A549 (cell line): ENCODE measurements around the gene ATP11A. TPM values are rescaled to one million over a fixed set of nuclear protein-coding genes. Genes with fewer than 3 reads are reported as not detected.

Experiments used
- ATAC-seq, 2 experiments: fragments of 200-7000 bp in 1 of 2; fragments of >200 bp in 1 of 2; cut with Nextera tagmentation in 1 of 2; cut with Tn5 transposase in 1 of 2; 3 replicates each; pipeline versions ENCODE4 v1.8.0 to v1.9.1; 2018 to 2020; ENCODE audit warnings: mild to moderate bottlenecking in 1 of 2, moderate library complexity in 1 of 2
- CTCF ChIA-PET: fragments of 300-600 bp; sonication (Branson Sonifier 250); formaldehyde crosslinking; extraction: SDS; loops from one replicate; lab custom pipeline; 2021; ENCODE audit warnings: antibody characterized with exemption, inconsistent platforms; lab: Yijun Ruan, JAX
- POLR2A ChIA-PET: fragments of 350-600 bp; formaldehyde crosslinking; extraction: SDS; loops from one replicate; lab custom pipeline; 2021; ENCODE audit warnings: antibody characterized with exemption, inconsistent platforms; lab: Yijun Ruan, JAX
- DNase-seq, 2 experiments: peaks; one replicate each; pipeline versions ENCODE4 v3.0.0 to v3.0.0-alpha.2; 2011 to 2016; ENCODE audit warnings: low read depth in 1 of 2, low spot score in 1 of 2
- FAIRE-seq: peaks from 2 replicates; lab custom pipeline; 2011; peaks lifted over from hg19 to GRCh38; lab: Jason Lieb, UNC
- H3K27ac ChIP-seq, 2 experiments: fragments of >200 bp; sonication (Bioruptor Twin); formaldehyde crosslinking; 3 replicates each; pipeline ENCODE4 v1.5.1; 2016 to 2017
- H3K4me1 ChIP-seq: fragments of >200 bp; sonication (Bioruptor Twin); formaldehyde crosslinking; 3 replicates; pipeline ENCODE4 v1.6.1; 2016
- H3K4me2 ChIP-seq: fragments of >200 bp; sonication (Bioruptor Twin); formaldehyde crosslinking; 3 replicates; pipeline ENCODE4 v1.6.1; 2016
- H3K4me3 ChIP-seq: fragments of >200 bp; sonication (Bioruptor Twin); formaldehyde crosslinking; 3 replicates; pipeline ENCODE4 v1.5.1; 2016
- H3K9me3 ChIP-seq: fragments of >200 bp; sonication (Bioruptor Twin); formaldehyde crosslinking; 3 replicates; pipeline ENCODE4 v1.6.1; 2016
- ATOH8 ChIP-seq: fragments of 250-450 bp; sonication (Bioruptor Pico); IDR thresholded peaks from 2 replicates; pipeline ENCODE4 v1.5.0; 2020; ENCODE audit warnings: low read depth, mild to moderate bottlenecking, moderate library complexity
- BCL3 ChIP-seq: fragments of >200 bp; sonication (Bioruptor Twin); formaldehyde crosslinking; IDR thresholded peaks from 3 replicates; pipeline ENCODE4 v1.6.1; 2016
- CBX8 ChIP-seq: fragments of 200-600 bp; sonication (generic); IDR thresholded peaks from 2 replicates; pipeline ENCODE4 v1.6.1; 2016
- CEBPB ChIP-seq, 2 experiments: fragments of >200 bp in 1 of 2; sonication (Bioruptor Twin) in 1 of 2; formaldehyde crosslinking in 1 of 2; IDR thresholded peaks; 2 replicates each; pipeline ENCODE4 v1.6.1; 2012 to 2016
- EHMT2 ChIP-seq: fragments of 200-600 bp; sonication (generic); IDR thresholded peaks from 2 replicates; pipeline ENCODE4 v1.6.1; 2016; ENCODE audit warnings: antibody characterized with exemption, low read depth, mild to moderate bottlenecking, moderate library complexity
- ESRRA ChIP-seq: fragments of 150-350 bp; IDR thresholded peaks from 2 replicates; pipeline ENCODE4 v1.6.1; 2014; ENCODE audit warnings: mild to moderate bottlenecking, low read length, borderline replicate concordance
- FOSB ChIP-seq: fragments of 250-450 bp; sonication (Bioruptor Pico); IDR thresholded peaks from 2 replicates; pipeline ENCODE4 v1.5.0; 2020; ENCODE audit warnings: mild to moderate bottlenecking, moderate library complexity
- FOSL2 ChIP-seq, 2 experiments: fragments of 450-650 bp in 1 of 2; fragments of >200 bp in 1 of 2; sonication (Bioruptor Twin) in 1 of 2; formaldehyde crosslinking; IDR thresholded peaks; 2 replicates each; pipeline versions ENCODE4 v1.5.0 to v1.6.1; 2016 to 2020; ENCODE audit warnings: mild to moderate bottlenecking in 1 of 2, moderate library complexity in 1 of 2
- FOXS1 ChIP-seq: fragments of 250-450 bp; sonication (Bioruptor Pico); IDR thresholded peaks from 2 replicates; pipeline ENCODE4 v1.5.0; 2020; ENCODE audit warnings: mild to moderate bottlenecking, moderate library complexity
- GATA3 ChIP-seq: IDR thresholded peaks from 2 replicates; pipeline ENCODE4 v1.6.1; 2012; ENCODE audit warnings: borderline replicate concordance
- HES2 ChIP-seq: fragments of >200 bp; sonication (Bioruptor Twin); formaldehyde crosslinking; IDR thresholded peaks from 2 replicates; pipeline ENCODE4 v1.6.1; 2016
- HEYL ChIP-seq: fragments of 250-450 bp; sonication (Bioruptor Pico); IDR thresholded peaks from 2 replicates; pipeline ENCODE4 v1.8.0; 2021; ENCODE audit warnings: mild to moderate bottlenecking, moderate library complexity
- HOXB13 ChIP-seq: fragments of 250-450 bp; sonication (Bioruptor Pico); IDR thresholded peaks from 2 replicates; pipeline ENCODE4 v1.5.0; 2020; ENCODE audit warnings: low read depth, mild to moderate bottlenecking, moderate library complexity
- HOXB5 ChIP-seq: fragments of 250-450 bp; sonication (Bioruptor Pico); IDR thresholded peaks from 2 replicates; pipeline ENCODE4 v1.5.0; 2020; ENCODE audit warnings: mild to moderate bottlenecking, moderate library complexity
- JUNB ChIP-seq: fragments of >200 bp; sonication (Bioruptor Twin); formaldehyde crosslinking; IDR thresholded peaks from 2 replicates; pipeline ENCODE4 v1.6.1; 2016
- MAFK ChIP-seq: fragments of 450-650 bp; IDR thresholded peaks from 2 replicates; pipeline ENCODE4 v1.6.1; 2014; ENCODE audit not compliant: partially characterized antibody
- MAX ChIP-seq: IDR thresholded peaks from 2 replicates; pipeline ENCODE4 v1.6.1; 2012
- MAZ ChIP-seq: fragments of 150-350 bp; IDR thresholded peaks from 2 replicates; pipeline ENCODE4 v1.6.1; 2014; ENCODE audit warnings: antibody characterized with exemption, low read depth, low read length, borderline replicate concordance
- MYC ChIP-seq: IDR thresholded peaks from 2 replicates; pipeline ENCODE4 v1.6.1; 2012; ENCODE audit warnings: mild to moderate bottlenecking, inconsistent platforms, low read length, improper control_type of control experiment, borderline replicate concordance
- NFE2L2 ChIP-seq: fragments of 150-350 bp; conservative IDR thresholded peaks from 2 replicates; pipeline ENCODE4 v1.6.1; 2014; ENCODE audit warnings: low read length
- NPAS2 ChIP-seq: fragments of 250-450 bp; sonication (Bioruptor Pico); IDR thresholded peaks from 2 replicates; pipeline ENCODE4 v1.8.0; 2022; ENCODE audit warnings: mild to moderate bottlenecking, moderate library complexity, borderline replicate concordance
- POLR2A ChIP-seq: IDR thresholded peaks from 2 replicates; pipeline ENCODE4 v1.6.1; 2012; ENCODE audit warnings: mild to moderate bottlenecking, low read length
- POLR2AphosphoS2 ChIP-seq: conservative IDR thresholded peaks from 2 replicates; pipeline ENCODE4 v1.6.1; 2012; ENCODE audit warnings: low read length, improper control_type of control experiment, inconsistent platforms
- RAD21 ChIP-seq, 2 experiments: fragments of >200 bp in 1 of 2; sonication (Bioruptor Twin) in 1 of 2; formaldehyde crosslinking in 1 of 2; IDR thresholded peaks in 1 of 2; conservative IDR thresholded peaks in 1 of 2; 2 replicates in 1 of 2; 3 replicates in 1 of 2; pipeline ENCODE4 v1.6.1; 2012 to 2018; ENCODE audit warnings: inconsistent platforms in 1 of 2
- RARB ChIP-seq: fragments of 250-450 bp; sonication (Bioruptor Pico); IDR thresholded peaks from 2 replicates; pipeline ENCODE4 v1.8.0; 2021; ENCODE audit warnings: mild to moderate bottlenecking, moderate library complexity
- RCOR1 ChIP-seq: fragments of 150-350 bp; IDR thresholded peaks from 2 replicates; pipeline ENCODE4 v1.6.1; 2014; ENCODE audit warnings: antibody characterized with exemption, low read length, low read depth
- RFX5 ChIP-seq: fragments of 450-650 bp; IDR thresholded peaks from 2 replicates; pipeline ENCODE4 v1.7.1; 2014; ENCODE audit warnings: antibody characterized with exemption, mild to moderate bottlenecking, moderate library complexity
- RNF2 ChIP-seq: fragments of 200-600 bp; sonication (generic); IDR thresholded peaks from 2 replicates; pipeline ENCODE4 v1.6.1; 2016; ENCODE audit warnings: low read depth, mild to moderate bottlenecking, antibody characterized with exemption, moderate library complexity, borderline replicate concordance
- TP53 ChIP-seq: fragments of 250-450 bp; sonication (Bioruptor Pico); IDR thresholded peaks from 2 replicates; pipeline ENCODE4 v1.5.0; 2021; ENCODE audit warnings: mild to moderate bottlenecking, moderate library complexity
- ZC3H11A ChIP-seq: fragments of 450-650 bp; IDR thresholded peaks from 2 replicates; pipeline ENCODE4 v1.6.1; 2014; ENCODE audit warnings: antibody characterized with exemption, mild to moderate bottlenecking
- ZFP36 ChIP-seq: fragments of 450-650 bp; IDR thresholded peaks from 2 replicates; pipeline ENCODE4 v1.6.1; 2014; ENCODE audit warnings: borderline replicate concordance; ENCODE audit not compliant: partially characterized antibody
- ZNF302 ChIP-seq: fragments of 250-450 bp; sonication (Bioruptor Pico); IDR thresholded peaks from 2 replicates; pipeline ENCODE4 v1.9.0; 2021; ENCODE audit warnings: inconsistent platforms, mild to moderate bottlenecking, moderate library complexity
- ZSCAN20 ChIP-seq: fragments of 250-450 bp; sonication (Bioruptor Pico); IDR thresholded peaks from 2 replicates; pipeline ENCODE4 v1.8.0; 2022; ENCODE audit warnings: mild to moderate bottlenecking, moderate library complexity
- WGBS: methylation state at CpG from one replicate; pipeline ENCODE4 v1.1.6; 2017; ENCODE audit errors: missing lambda C conversion rate; 5-methylcytosine and 5-hydroxymethylcytosine counted together
- polyA plus RNA-seq, 4 experiments: library from polyadenylated mRNA; depleted of rRNA in 3 of 4; stranded (reverse); fragments of >200 nt; fragmentation: RNase III in 1 of 4; extraction: RNeasy Plus Mini Kit Qiagen cat#74134 plus additional on column Dnase treatment in 1 of 4; gene quantifications; 2 replicates in 3 of 4; 3 replicates in 1 of 4; pipeline ENCODE4 v1.2.3, GENCODE V29; 2011 to 2017
- TF ChIP-seq, protein P1 (sequence below): fragments of 150-350 bp; IDR thresholded peaks from 2 replicates; pipeline ENCODE4 v1.6.1; 2014; ENCODE audit warnings: low read depth, mild to moderate bottlenecking, low read length

Gene ATP11A
- polyA plus RNA-seq, 2 of the 4 experiments (the other 2 are of a cell fraction), result 4.1 to 8.0 TPM

DNA sequence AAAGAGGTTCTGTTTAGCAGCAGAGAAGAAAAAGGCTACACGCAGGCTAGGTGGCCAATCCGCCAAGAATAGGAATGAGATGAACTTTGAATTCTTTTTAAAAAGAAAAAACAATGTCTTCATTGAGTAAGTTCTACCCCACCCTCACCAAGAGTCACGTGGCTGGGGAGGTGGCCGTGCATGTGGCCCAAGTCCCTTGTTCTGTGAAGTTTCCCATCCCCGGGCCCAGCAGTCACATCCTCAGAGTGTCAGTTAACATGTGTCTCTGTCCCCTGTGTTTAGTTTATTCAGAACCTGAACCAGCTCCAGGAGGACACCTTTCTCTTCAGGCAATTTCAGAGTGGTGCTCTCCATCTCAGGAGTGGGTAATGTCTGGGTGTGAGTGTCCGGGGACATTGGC lies 222.0 kb downstream of the ATP11A start:
- CTCF ChIA-PET, result interaction anchor here (0.7 kb wide), 1 partner anchor 367 kb away, joined by 4 read pairs; no protein-coding TSS in a partner anchor
- POLR2A ChIA-PET, result no interaction called here
- no peak for ATAC-seq
- no peaks in the 10 kb centered on the region for H3K4me1 ChIP-seq
- FAIRE-seq, result no peak
- no peak for DNase-seq
- no peak overlapping the region for H3K4me3 ChIP-seq
- no peak overlapping the region for H3K27ac ChIP-seq
- H3K9me3 ChIP-seq, result no peaks in the 10 kb centered on the region
- 90% methylated on average over 6 of the region's 6 CpGs for WGBS
- H3K4me2 ChIP-seq, result no peak overlapping the region
- no peak for TF ChIP-seq ZC3H11A
- TF ChIP-seq HOXB13 (CRISPR knock-in tag), result no peak
- no peak for TF ChIP-seq HES2
- TF ChIP-seq MYC, result no peak
- TF ChIP-seq ZNF302 (CRISPR knock-in tag), result no peak
- no peak for TF ChIP-seq HOXB5 (CRISPR knock-in tag)
- TF ChIP-seq ZSCAN20, result no peak
- no peak for TF ChIP-seq EHMT2
- no peak for TF ChIP-seq ATOH8 (CRISPR knock-in tag)
- no peak for TF ChIP-seq CEBPB (IDR thresholded peaks at IDR 0.05)
- TF ChIP-seq NPAS2 (CRISPR knock-in tag), result no peak
- TF ChIP-seq HEYL (CRISPR knock-in tag), result no peak
- no peak for TF ChIP-seq NFE2L2
- TF ChIP-seq FOXS1, result no peak
- TF ChIP-seq GATA3, result no peak
- TF ChIP-seq CBX8, result no peak
- TF ChIP-seq RNF2, result no peak
- no peak for TF ChIP-seq ZFP36
- no peak for TF ChIP-seq BCL3
- TF ChIP-seq JUNB, result no peak

GRCh38 chr13:112912726-112913440 lies 223.0 kb downstream of the ATP11A start:
- POLR2A ChIA-PET, result no interaction called here
- 39% methylated on average over 1 of the region's 1 CpG for WGBS

More at GRCh38 chr13:112912726-112913440, 223.0 kb downstream of the ATP11A start:
- DNase-seq (no peak), ATAC-seq (no peak), FAIRE-seq (no peak)
- H3K4me1 ChIP-seq, result no peaks in the 10 kb centered on the region
- no peak overlapping the region for H3K4me3 ChIP-seq
- no peak for TF ChIP-seq RAD21 (conservative IDR thresholded peaks at IDR 0.05 in 1 of 2, IDR thresholded peaks at IDR 0.05 in 1 of 2)
- no peak for TF ChIP-seq ZSCAN20
- no peak for TF ChIP-seq FOXS1
- no peak for TF ChIP-seq MAZ
- TF ChIP-seq HEYL (CRISPR knock-in tag), result no peak
- no peak for TF ChIP-seq MAX
- no peak for TF ChIP-seq POLR2A
- no peak for TF ChIP-seq RFX5
- TF ChIP-seq RARB (CRISPR knock-in tag), result no peak
- TF ChIP-seq ESRRA, result no peak
- no peak for TF ChIP-seq RCOR1
- no peak for TF ChIP-seq FOSL2 (IDR thresholded peaks at IDR 0.05)
- no peak for TF ChIP-seq FOSL2 (CRISPR knock-in tag; IDR thresholded peaks at IDR 0.05)
- TF ChIP-seq NFE2L2, result no peak
- TF ChIP-seq TP53, result no peak
- TF ChIP-seq ATOH8 (CRISPR knock-in tag), result no peak
- TF ChIP-seq, protein P1, sequence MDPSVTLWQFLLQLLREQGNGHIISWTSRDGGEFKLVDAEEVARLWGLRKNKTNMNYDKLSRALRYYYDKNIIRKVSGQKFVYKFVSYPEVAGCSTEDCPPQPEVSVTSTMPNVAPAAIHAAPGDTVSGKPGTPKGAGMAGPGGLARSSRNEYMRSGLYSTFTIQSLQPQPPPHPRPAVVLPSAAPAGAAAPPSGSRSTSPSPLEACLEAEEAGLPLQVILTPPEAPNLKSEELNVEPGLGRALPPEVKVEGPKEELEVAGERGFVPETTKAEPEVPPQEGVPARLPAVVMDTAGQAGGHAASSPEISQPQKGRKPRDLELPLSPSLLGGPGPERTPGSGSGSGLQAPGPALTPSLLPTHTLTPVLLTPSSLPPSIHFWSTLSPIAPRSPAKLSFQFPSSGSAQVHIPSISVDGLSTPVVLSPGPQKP, result no peak
- no peak for TF ChIP-seq MAFK
- no peak for TF ChIP-seq CEBPB (IDR thresholded peaks at IDR 0.05)
- TF ChIP-seq FOSB (CRISPR knock-in tag), result no peak
- no peak for TF ChIP-seq POLR2AphosphoS2
- H3K4me2 ChIP-seq, result no peak overlapping the region
- H3K9me3 ChIP-seq, result no peaks in the 10 kb centered on the region
- H3K27ac ChIP-seq, result no peak overlapping the region
- CTCF ChIA-PET, result no interaction called here
